Muscle layer of colon (tissue), 2 donors: ENCODE data around the gene ZCCHC24.

ENCODE experiments used
- H3K27ac ChIP-seq: one replicate; pipeline ENCODE4 v1.7.0; 2013; ENCODE audit warnings: low read depth, mild to moderate bottlenecking, low read length, moderate library complexity
- H3K27me3 ChIP-seq, 2 donors: one replicate each; pipeline ENCODE4 v1.7.0; 2013; ENCODE audit warnings: low read length in 2 of 2, mild to moderate bottlenecking in 2 of 2; ENCODE audit not compliant: insufficient read depth in 2 of 2, control insufficient read depth in 1 of 2
- H3K36me3 ChIP-seq: one replicate; pipeline ENCODE4 v1.7.0; 2013; ENCODE audit warnings: mild to moderate bottlenecking, low read length; ENCODE audit not compliant: insufficient read depth
- H3K4me1 ChIP-seq: one replicate; pipeline ENCODE4 v1.7.0; 2013; ENCODE audit warnings: mild to moderate bottlenecking, low read length; ENCODE audit not compliant: insufficient read depth
- H3K4me3 ChIP-seq, 2 donors: one replicate each; pipeline ENCODE4 v1.7.0; 2013; ENCODE audit warnings: low read length in 2 of 2, low read depth in 1 of 2, mild to moderate bottlenecking in 1 of 2, moderate library complexity in 1 of 2
- H3K9ac ChIP-seq: one replicate; pipeline ENCODE4 v1.7.0; 2013; ENCODE audit warnings: low read length
- H3K9me3 ChIP-seq: one replicate; pipeline ENCODE4 v1.7.0; 2013; ENCODE audit warnings: mild to moderate bottlenecking, low read length
- donor health status: abdominal sarcoma.
- donor health status: Adenocarcinoma of cecum.

ZCCHC24 gene

DNA sequence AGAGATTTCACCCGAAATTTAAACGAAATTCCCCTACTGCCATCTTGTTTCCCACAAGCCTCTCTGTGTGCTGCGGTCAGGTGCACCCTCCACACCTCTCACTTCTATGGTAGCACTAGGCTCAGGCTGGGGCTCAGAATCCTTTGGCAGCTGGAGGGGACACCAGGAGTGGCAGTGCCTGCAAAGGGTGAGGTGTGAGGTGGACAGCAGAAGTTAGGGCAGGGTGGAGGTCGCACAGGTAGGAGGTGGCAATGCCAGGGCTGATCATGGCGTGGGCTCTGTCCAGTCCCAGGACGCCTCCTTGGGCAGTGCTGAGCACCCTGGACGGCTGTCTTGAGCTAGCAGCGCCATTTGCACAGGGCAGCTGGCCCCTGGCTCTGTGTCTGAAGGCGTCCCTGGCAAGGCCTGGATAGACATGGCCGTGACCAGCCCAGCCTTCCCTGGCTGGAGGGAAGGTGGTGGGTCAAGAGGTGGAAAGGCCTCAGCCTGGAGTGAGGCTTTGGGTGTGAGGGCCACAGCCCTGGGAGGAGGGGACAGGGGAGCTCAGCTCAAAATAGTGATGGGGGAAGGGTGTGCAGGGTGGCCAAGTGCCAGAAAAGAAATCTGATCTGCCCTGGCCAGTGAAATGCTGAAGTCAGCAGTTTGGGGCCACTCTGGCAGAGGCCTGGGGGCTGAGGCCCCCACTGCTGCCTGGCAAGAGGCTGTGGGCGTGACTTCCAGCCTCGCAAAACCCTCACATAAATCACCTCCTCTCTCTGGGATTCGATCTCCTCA lies 40.0 kb downstream of the ZCCHC24 start:
- Histone ChIP-seq H3K4me1 (no peaks in the 10 kb centered on the region), H3K4me3 (peak overlapping the region in 1 of 2 donors; percentile 12), H3K36me3 (no peaks in the 10 kb centered on the region), H3K27ac (no peak overlapping the region), H3K9me3 (no peaks in the 10 kb centered on the region), H3K9ac (no peak overlapping the region), H3K27me3 (no peaks in the 10 kb centered on the region)

DNA sequence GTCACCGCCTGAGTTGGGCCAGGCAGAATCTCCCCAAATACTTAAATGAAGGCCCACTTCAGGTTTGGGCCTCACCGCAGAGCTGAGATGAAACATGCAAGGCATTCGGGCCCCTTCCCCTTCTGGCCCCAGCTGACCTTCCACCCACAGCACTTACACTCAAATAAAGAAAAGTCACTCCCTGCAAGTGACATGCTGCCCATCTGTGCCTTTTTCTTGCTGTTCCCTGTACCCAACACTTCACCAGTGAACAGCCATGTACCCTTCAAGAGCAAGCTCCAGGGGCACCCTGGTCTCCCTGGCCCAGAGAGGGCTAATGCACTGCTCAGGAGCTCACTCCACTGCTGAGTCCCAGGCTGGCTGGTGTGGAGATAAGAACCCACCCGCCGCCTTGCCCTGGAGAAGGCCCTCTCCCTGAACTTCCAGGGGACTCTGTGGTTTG lies 40.7 kb downstream of the ZCCHC24 start:
- Histone ChIP-seq H3K9me3 (no peaks in the 10 kb centered on the region), H3K4me1 (no peaks in the 10 kb centered on the region), H3K9ac (no peak overlapping the region), H3K27me3 (no peaks in the 10 kb centered on the region), H3K36me3 (no peaks in the 10 kb centered on the region), H3K4me3 (no peak overlapping the region), H3K27ac (no peak overlapping the region)

DNA sequence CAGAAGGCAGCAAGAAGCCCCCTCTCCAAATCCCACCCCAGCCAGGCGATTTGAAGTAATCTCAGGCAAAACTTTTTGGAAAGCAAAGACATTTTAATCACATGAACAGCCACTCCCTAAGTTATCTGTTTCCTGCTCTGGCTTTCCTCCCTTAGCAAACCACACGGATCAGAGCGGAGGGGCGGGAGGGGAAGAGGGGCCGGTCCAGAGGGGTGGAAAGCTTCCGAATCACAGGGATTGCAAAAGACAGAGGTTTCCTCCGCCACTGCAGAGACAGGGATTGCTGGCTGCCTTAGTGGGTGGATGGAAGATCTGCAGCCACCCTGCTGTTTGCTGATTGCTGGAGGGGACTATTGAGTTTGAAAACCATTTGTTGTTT lies 41.2 kb downstream of the ZCCHC24 start:
- Histone ChIP-seq H3K9me3 (no peaks in the 10 kb centered on the region), H3K9ac (peak overlapping the region; percentile 17), H3K36me3 (no peaks in the 10 kb centered on the region), H3K27ac (no peak overlapping the region), H3K27me3 (no peaks in the 10 kb centered on the region), H3K4me1 (no peaks in the 10 kb centered on the region), H3K4me3 (no peak overlapping the region)

DNA sequence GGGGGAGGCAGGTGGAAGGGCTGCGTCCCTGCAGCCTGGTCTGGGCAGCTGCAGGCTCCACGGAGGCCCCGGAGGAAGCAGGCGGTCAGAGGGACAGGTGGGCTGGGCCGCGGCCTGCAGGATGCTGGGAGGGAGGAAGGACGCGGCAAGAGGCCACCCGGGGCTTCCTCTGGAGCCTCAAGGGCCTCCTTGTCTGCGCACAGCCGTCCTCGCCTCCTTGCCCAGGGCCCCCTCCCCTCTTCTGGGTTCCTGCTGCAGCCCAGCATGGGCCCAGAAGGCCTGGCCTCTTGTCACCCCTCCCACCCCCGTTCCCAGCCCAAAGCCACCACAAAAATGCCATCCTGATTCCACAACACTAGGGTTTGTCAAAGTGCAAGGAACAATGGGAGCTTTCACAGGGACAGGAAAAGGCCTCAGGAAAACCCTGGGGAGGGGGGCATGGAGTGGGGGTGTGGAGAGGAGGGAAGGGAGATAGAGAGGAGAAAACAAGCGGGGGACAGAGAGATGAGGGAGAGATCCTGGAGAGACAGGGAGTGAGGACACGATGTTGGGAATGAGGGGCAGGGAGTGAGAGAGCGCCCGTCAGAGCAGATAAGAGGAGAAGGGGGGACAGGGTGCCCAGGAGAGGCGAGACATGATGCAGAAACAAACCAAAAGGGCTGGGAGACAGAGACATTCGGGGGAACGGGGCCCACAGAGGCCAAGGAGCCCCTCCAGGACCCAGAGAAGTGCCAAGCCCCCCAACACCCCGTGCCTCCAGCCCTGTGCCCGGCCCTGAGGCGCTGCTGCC lies 41.8 kb downstream of the ZCCHC24 start:
- H3K27ac ChIP-seq, result no peak overlapping the region

DNA sequence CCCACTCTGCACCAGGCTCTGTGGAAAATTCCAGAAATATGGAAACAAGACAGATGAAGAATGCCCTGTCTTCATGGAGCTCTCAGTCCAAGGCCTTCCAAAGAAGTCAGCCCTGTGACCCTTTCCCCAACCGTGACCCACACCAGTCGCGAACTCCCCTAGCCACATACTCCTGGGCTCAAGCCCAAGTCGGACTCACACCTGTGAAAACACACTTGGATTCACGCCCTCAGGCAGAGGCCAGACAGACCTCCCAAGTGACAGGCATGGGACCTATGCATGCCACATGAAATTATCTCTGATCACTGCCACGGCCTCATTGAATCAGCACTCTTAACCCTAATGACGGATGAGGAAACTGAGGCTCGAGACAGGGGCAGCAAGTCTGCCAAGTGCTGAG lies 42.5 kb downstream of the ZCCHC24 start:
- H3K4me3 ChIP-seq, result no peak overlapping the region
- H3K27ac ChIP-seq, result no peak overlapping the region
- no peaks in the 10 kb centered on the region for H3K4me1 ChIP-seq
- H3K9ac ChIP-seq, result no peak overlapping the region
- H3K9me3 ChIP-seq, result no peaks in the 10 kb centered on the region
- H3K27me3 ChIP-seq, result no peaks in the 10 kb centered on the region
- H3K36me3 ChIP-seq, result peaks cover 4% of the 10 kb centered on the region

More for the DNA sequence above, 41.8 kb downstream of the ZCCHC24 start:
- Histone ChIP-seq H3K27me3 (no peaks in the 10 kb centered on the region), H3K4me1 (no peaks in the 10 kb centered on the region), H3K4me3 (no peak overlapping the region), H3K36me3 (no peaks in the 10 kb centered on the region), H3K9ac (peak overlapping the region; percentile 17), H3K9me3 (no peaks in the 10 kb centered on the region)

DNA sequence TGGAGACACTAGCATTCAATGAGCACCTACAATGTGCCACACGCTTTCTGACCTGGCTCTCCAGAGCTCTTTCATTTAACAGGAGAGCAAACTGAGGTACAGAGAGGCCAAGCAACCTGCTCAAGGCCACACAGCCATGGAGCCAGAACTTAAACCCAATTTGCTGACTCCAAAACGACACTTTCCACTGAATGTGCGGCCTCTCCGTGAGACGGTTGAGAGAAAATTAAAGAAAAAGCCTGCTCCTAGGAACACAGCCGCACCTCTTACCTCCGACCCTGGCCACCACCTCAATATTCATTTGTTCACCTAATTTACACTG lies 42.8 kb downstream of the ZCCHC24 start:
- Histone ChIP-seq H3K9me3 (no peaks in the 10 kb centered on the region), H3K4me3 (no peak overlapping the region), H3K27me3 (no peaks in the 10 kb centered on the region), H3K4me1 (no peaks in the 10 kb centered on the region), H3K36me3 (peaks cover 4% of the 10 kb centered on the region), H3K27ac (no peak overlapping the region), H3K9ac (no peak overlapping the region)

DNA sequence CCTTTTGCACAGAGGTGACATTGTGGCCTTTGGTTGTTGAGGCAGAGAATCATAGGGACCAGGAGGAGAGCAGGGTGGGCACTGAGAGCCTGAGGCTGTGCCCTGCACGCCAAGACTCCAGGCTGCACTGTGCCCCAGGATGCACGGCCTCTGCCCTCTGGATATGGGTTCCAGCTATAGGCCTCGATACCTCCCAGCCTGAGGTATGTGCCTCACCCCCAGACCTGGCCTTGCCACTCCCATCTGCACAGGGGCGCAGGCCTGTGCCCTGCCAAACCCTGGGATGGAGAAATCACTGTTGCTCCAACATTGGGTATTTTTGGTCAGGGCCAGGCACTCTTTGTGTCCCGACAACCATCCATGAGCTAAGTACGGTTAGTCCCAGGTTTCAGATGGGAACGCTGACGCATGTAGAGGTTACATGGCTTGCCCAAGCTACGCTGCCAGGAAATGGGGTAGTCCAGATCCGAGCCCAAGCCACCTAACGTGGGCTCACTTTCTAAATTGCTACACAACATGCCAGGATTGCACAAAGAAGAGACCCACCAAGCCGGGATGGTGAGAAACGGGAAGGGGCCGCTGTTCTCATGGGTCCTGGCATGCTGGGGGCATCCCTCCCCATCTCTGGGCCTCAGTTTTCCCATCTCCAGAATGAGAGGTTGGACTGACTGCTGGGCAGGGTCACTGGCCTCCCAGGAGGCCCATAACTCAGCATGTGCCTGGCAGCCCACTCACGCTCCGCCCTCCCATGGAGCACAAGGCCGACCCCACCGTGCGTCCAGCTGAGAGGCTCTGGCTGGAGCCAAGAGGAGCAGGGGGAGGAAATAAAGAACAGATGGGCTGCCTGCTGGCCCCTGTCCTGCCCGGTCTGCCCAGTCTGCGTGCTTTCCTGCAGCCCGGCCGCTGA lies 44.2 kb downstream of the ZCCHC24 start:
- H3K9ac ChIP-seq, result no peak overlapping the region
- H3K4me1 ChIP-seq, result no peaks in the 10 kb centered on the region
- no peak overlapping the region for H3K27ac ChIP-seq
- H3K4me3 ChIP-seq, result no peak overlapping the region
- peaks cover 4% of the 10 kb centered on the region for H3K36me3 ChIP-seq
- no peaks in the 10 kb centered on the region for H3K27me3 ChIP-seq
- H3K9me3 ChIP-seq, result no peaks in the 10 kb centered on the region

DNA sequence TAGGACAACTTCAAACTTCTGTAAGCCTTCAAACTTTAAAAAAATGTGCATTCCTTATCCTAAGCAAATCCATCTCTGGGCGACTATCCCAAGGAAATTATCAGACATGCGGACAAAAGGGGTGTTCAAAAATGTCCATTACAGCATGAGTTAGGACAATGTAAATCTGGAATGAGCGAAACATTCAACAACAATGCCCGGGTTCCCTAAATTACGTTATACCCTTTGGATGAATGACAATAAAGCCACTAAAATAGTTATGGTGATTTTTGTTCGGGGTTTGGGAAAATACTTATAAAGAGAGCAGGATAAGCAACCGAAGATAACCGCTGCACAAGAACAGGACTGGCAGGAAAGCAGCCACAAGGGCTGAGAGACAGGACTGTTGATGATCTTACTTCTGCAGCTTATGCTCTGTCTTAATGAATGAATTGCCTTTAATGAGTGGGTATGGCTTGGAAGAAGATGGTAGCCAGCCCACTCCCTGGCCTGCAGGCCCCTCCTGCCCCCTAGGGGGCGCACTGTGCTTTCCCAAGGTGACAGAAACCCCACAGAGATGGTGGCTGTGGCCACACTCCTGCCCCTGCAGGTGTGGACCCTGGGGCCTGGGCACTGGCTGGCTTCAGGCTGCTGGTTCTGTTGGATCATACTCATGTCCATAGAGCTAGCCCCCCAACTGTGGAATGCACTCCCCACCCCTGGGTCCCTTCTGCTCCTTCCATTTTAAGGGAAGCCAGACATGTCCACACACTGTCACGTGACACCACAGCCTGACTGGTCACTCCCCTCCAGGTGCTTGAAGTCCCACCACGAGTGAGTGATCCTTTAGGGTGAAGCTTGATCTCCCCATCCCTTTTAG lies 45.0 kb downstream of the ZCCHC24 start:
- H3K9me3 ChIP-seq, result no peaks in the 10 kb centered on the region
- H3K4me1 ChIP-seq, result no peaks in the 10 kb centered on the region
- H3K4me3 ChIP-seq, result peak overlapping the region in 1 of 2 donors; percentile 12
- no peaks in the 10 kb centered on the region for H3K27me3 ChIP-seq
- no peak overlapping the region for H3K9ac ChIP-seq
- no peak overlapping the region for H3K27ac ChIP-seq
- peaks cover 4% of the 10 kb centered on the region for H3K36me3 ChIP-seq

DNA sequence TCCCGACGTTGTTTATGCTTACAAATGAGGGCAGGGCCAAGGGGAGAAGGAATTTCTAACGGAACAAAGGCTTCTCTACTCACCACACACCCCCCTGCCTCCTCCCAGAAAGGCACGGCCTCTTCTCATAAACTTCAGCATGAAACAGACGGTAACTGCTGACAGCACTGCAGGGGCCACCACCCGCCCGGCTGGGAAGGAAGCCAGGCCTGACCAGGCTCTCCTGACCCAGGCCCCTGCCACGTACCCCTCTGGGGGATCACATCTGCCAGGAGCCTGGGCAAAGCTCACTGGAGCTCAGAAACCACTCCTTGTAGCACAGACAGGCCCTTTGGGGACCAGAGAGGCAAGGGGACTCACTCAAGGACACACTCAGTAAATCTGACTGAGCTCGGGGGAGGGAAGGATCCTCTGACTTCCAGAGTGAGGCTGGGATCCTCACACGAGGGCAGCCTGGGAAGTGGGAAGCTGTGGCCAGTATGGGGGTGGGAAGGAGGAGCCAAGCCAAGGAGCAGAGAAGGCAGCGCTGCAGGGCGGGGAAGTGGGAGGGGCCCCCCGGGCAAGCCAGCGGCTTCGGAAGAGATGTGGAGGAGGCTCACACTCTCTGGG lies 46.1 kb downstream of the ZCCHC24 start:
- H3K9ac ChIP-seq, result no peak overlapping the region
- peaks cover 8% of the 10 kb centered on the region for H3K36me3 ChIP-seq
- H3K4me1 ChIP-seq, result no peaks in the 10 kb centered on the region
- peak overlapping the region; percentile 3 to 28 for H3K4me3 ChIP-seq
- peak overlapping the region; percentile 99 for H3K27ac ChIP-seq
- H3K9me3 ChIP-seq, result no peaks in the 10 kb centered on the region
- H3K27me3 ChIP-seq, result no peaks in the 10 kb centered on the region

DNA sequence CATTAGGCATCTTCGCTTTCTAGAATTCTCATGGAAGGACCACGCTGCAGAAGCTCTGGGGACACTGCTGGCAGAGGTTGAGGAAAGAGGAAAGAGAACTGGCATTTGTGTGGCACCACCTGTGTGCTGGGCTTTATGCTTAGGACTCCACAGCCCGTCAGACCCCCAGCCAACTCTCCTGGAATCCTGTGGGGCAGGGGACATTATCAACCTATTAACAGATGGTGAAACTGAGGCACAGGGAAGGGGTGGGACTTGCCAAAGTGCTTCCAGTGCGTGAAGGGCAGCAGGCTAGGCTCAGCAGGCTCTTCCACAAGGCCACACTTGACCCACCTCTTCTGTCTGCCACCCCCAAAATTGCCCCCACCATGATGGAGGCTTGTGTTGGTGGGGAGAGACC lies 46.8 kb downstream of the ZCCHC24 start:
- Histone ChIP-seq H3K4me3 (peak overlapping the region; percentile 3 to 28), H3K4me1 (no peaks in the 10 kb centered on the region), H3K9ac (peak overlapping the region; percentile 55), H3K27me3 (no peaks in the 10 kb centered on the region), H3K27ac (peak overlapping the region; percentile 99), H3K9me3 (no peaks in the 10 kb centered on the region), H3K36me3 (peaks cover 15% of the 10 kb centered on the region)
